HEK293 (cell line): ENCODE measurements around the gene FOXP1.
A peak's percentile ranks its signal among the peaks of the same experiment; 100 is the strongest.

Experiments
- BCL6B ChIP-seq: fragments of 450-650 bp; formaldehyde crosslinking; IDR thresholded peaks from 2 replicates; pipeline ENCODE4 v1.5.1; 2017; ENCODE audit warnings: missing biosample characterization, missing genetic modification characterization
- CTCF ChIP-seq: fragments of 450-650 bp; formaldehyde crosslinking; IDR thresholded peaks from 2 replicates; pipeline ENCODE4 v1.5.1; 2016; ENCODE audit warnings: missing biosample characterization, missing genetic modification characterization
- REPIN1 ChIP-seq: fragments of 450-650 bp; formaldehyde crosslinking; IDR thresholded peaks from 2 replicates; pipeline ENCODE4 v1.5.1; 2017; ENCODE audit warnings: missing biosample characterization, missing genetic modification characterization, low read depth
- TRIM28 ChIP-seq: IDR thresholded peaks from 2 replicates; pipeline ENCODE4 v1.6.1; 2011; ENCODE audit warnings: low read length, control low read depth, borderline replicate concordance
- ZBTB17 ChIP-seq: fragments of 450-650 bp; formaldehyde crosslinking; IDR thresholded peaks from 2 replicates; pipeline ENCODE4 v1.5.1; 2016; ENCODE audit warnings: missing biosample characterization, missing genetic modification characterization
- ZNF112 ChIP-seq: fragments of 450-650 bp; formaldehyde crosslinking; IDR thresholded peaks from 2 replicates; pipeline ENCODE4 v1.5.0; 2017; ENCODE audit warnings: missing biosample characterization, missing genetic modification characterization
- ZNF16 ChIP-seq: fragments of 450-650 bp; formaldehyde crosslinking; IDR thresholded peaks from 2 replicates; pipeline ENCODE4 v1.5.1; 2016; ENCODE audit warnings: low read depth, missing biosample characterization, missing genetic modification characterization
- ZNF19 ChIP-seq: fragments of 450-650 bp; formaldehyde crosslinking; IDR thresholded peaks from 2 replicates; pipeline ENCODE4; 2016; ENCODE audit warnings: missing biosample characterization, missing genetic modification characterization, low read depth
- ZNF211 ChIP-seq: fragments of 450-650 bp; formaldehyde crosslinking; IDR thresholded peaks from 2 replicates; pipeline ENCODE4 v1.5.1; 2016; ENCODE audit warnings: low read depth, missing biosample characterization, missing genetic modification characterization
- ZNF23 ChIP-seq: fragments of 450-650 bp; formaldehyde crosslinking; IDR thresholded peaks from 2 replicates; pipeline ENCODE4 v1.5.1; 2016; ENCODE audit warnings: missing biosample characterization, missing genetic modification characterization, borderline replicate concordance
- ZNF266 ChIP-seq: fragments of 450-650 bp; formaldehyde crosslinking; IDR thresholded peaks from 2 replicates; pipeline ENCODE4 v1.5.1; 2016; ENCODE audit warnings: missing biosample characterization, missing genetic modification characterization, low read depth
- ZNF302 ChIP-seq: fragments of 450-650 bp; formaldehyde crosslinking; IDR thresholded peaks from 2 replicates; pipeline ENCODE4 v1.5.1; 2016; ENCODE audit warnings: missing biosample characterization, missing genetic modification characterization, low read depth
- ZNF324 ChIP-seq: fragments of 450-650 bp; formaldehyde crosslinking; IDR thresholded peaks from 2 replicates; pipeline ENCODE4 v1.5.1; 2016; ENCODE audit warnings: missing biosample characterization, missing genetic modification characterization
- ZNF350 ChIP-seq: fragments of 450-650 bp; formaldehyde crosslinking; IDR thresholded peaks from 2 replicates; pipeline ENCODE4 v1.5.0; 2017; ENCODE audit warnings: missing biosample characterization, mild to moderate bottlenecking, missing genetic modification characterization
- ZNF404 ChIP-seq: fragments of 450-650 bp; formaldehyde crosslinking; IDR thresholded peaks from 2 replicates; pipeline ENCODE4 v1.5.1; 2017; ENCODE audit warnings: missing biosample characterization, missing genetic modification characterization
- ZNF488 ChIP-seq: fragments of 450-650 bp; formaldehyde crosslinking; IDR thresholded peaks from 2 replicates; pipeline ENCODE4 v1.5.1; 2016; ENCODE audit warnings: missing biosample characterization, missing genetic modification characterization
- ZNF513 ChIP-seq: fragments of 450-650 bp; IDR thresholded peaks from 2 replicates; pipeline ENCODE4 v1.5.1; 2018; ENCODE audit warnings: missing biosample characterization, missing genetic modification characterization
- ZNF571 ChIP-seq: fragments of 450-650 bp; formaldehyde crosslinking; IDR thresholded peaks from 2 replicates; pipeline ENCODE4 v1.5.0; 2017; ENCODE audit warnings: missing biosample characterization, missing genetic modification characterization
- ZNF610 ChIP-seq: fragments of 450-650 bp; formaldehyde crosslinking; IDR thresholded peaks from 2 replicates; pipeline ENCODE4 v1.5.1; 2016; ENCODE audit warnings: missing biosample characterization, missing genetic modification characterization, borderline replicate concordance
- ZNF776 ChIP-seq: fragments of 450-650 bp; formaldehyde crosslinking; IDR thresholded peaks from 2 replicates; pipeline ENCODE4 v1.5.0; 2017; ENCODE audit warnings: missing biosample characterization, missing genetic modification characterization, borderline replicate concordance
- ZNF830 ChIP-seq: fragments of 450-650 bp; IDR thresholded peaks from 2 replicates; pipeline ENCODE4 v1.5.0; 2018; ENCODE audit warnings: missing biosample characterization, missing genetic modification characterization, low read depth, mild to moderate bottlenecking, moderate library complexity
- ZNF837 ChIP-seq: fragments of 450-650 bp; formaldehyde crosslinking; IDR thresholded peaks from 2 replicates; pipeline ENCODE4 v1.5.1; 2016; ENCODE audit warnings: missing biosample characterization, missing genetic modification characterization
- ZNF843 ChIP-seq: fragments of 450-650 bp; formaldehyde crosslinking; IDR thresholded peaks from 2 replicates; pipeline ENCODE4 v1.5.1; 2016; ENCODE audit warnings: missing biosample characterization, missing genetic modification characterization
- TF ChIP-seq, protein P1 (sequence below): fragments of 450-650 bp; formaldehyde crosslinking; IDR thresholded peaks from 2 replicates; pipeline ENCODE4 v1.5.0; 2017; ENCODE audit warnings: missing biosample characterization, missing genetic modification characterization, borderline replicate concordance
- TF ChIP-seq, protein P2 (sequence below): fragments of 450-650 bp; formaldehyde crosslinking; IDR thresholded peaks from 2 replicates; pipeline ENCODE4 v1.5.1; 2016; ENCODE audit warnings: missing biosample characterization, missing genetic modification characterization
- TF ChIP-seq, protein P3 (sequence below): fragments of 450-650 bp; formaldehyde crosslinking; IDR thresholded peaks from 2 replicates; pipeline ENCODE4 v1.5.1; 2016; ENCODE audit warnings: missing biosample characterization, missing genetic modification characterization

FOXP1 gene

DNA sequence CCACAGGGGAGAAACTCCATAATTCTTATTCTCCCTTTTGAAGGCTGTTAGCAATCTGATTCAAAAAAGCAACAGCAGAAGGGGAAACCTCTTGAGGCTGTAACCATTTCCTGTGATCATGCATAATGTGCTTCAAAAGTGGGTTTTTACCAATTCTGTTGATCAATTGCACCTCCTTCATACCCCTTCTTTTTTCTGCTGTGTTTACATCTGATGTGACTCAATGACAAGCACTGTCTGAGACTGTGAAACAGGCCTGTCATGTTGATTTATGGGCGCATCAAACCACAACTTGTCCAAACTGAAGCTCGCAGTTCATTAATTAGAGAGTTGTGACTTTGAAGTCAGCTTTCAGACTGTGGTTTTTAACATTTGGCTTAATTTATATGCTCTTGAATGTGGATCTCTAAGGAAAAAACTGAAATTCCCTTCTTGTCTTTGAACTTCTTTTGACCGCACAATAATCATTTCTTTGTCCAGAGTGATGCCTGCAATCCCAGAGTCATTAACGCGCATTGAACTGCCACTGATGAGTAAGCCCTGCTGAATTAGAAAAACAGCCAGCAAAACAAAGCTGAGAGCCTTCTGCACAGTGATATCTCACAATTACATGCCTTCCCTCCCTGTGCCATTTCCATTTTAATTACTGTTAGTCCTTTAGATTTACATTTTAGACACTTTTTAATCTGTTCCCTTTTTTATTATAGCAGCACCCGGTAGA lies 532.8 kb downstream of the FOXP1 start (continued):
- TF ChIP-seq ZNF488 (tag by site-specific recombination) (no peak), REPIN1 (no peak), ZNF610 (no peak), CTCF (tag by site-specific recombination) (no peak), ZBTB17 (tag by site-specific recombination) (peak; percentile 73), ZNF23 (tag by site-specific recombination) (no peak), ZNF112 (no peak), ZNF16 (tag by site-specific recombination) (no peak), ZNF571 (tag by site-specific recombination) (no peak), ZNF837 (tag by site-specific recombination) (no peak), ZNF211 (tag by site-specific recombination) (no peak), ZNF19 (tag by site-specific recombination) (no peak), ZNF302 (no peak), TRIM28 (no peak), ZNF843 (tag by site-specific recombination) (peak; percentile 61; the same call in 1 of the 2 replicates), ZNF513 (tag by site-specific recombination) (no peak), ZNF404 (tag by site-specific recombination) (no peak), ZNF776 (tag by site-specific recombination) (no peak), ZNF266 (tag by site-specific recombination) (no peak), ZNF324 (tag by site-specific recombination) (no peak), ZNF350 (no peak), BCL6B (tag by site-specific recombination) (peak; percentile 22; the same call in 1 of the 2 replicates), ZNF830 (tag by site-specific recombination) (no peak)
- TF ChIP-seq, protein P1, sequence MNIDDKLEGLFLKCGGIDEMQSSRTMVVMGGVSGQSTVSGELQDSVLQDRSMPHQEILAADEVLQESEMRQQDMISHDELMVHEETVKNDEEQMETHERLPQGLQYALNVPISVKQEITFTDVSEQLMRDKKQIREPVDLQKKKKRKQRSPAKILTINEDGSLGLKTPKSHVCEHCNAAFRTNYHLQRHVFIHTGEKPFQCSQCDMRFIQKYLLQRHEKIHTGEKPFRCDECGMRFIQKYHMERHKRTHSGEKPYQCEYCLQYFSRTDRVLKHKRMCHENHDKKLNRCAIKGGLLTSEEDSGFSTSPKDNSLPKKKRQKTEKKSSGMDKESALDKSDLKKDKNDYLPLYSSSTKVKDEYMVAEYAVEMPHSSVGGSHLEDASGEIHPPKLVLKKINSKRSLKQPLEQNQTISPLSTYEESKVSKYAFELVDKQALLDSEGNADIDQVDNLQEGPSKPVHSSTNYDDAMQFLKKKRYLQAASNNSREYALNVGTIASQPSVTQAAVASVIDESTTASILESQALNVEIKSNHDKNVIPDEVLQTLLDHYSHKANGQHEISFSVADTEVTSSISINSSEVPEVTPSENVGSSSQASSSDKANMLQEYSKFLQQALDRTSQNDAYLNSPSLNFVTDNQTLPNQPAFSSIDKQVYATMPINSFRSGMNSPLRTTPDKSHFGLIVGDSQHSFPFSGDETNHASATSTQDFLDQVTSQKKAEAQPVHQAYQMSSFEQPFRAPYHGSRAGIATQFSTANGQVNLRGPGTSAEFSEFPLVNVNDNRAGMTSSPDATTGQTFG (tag by site-specific recombination): no peak
- TF ChIP-seq, protein P2, sequence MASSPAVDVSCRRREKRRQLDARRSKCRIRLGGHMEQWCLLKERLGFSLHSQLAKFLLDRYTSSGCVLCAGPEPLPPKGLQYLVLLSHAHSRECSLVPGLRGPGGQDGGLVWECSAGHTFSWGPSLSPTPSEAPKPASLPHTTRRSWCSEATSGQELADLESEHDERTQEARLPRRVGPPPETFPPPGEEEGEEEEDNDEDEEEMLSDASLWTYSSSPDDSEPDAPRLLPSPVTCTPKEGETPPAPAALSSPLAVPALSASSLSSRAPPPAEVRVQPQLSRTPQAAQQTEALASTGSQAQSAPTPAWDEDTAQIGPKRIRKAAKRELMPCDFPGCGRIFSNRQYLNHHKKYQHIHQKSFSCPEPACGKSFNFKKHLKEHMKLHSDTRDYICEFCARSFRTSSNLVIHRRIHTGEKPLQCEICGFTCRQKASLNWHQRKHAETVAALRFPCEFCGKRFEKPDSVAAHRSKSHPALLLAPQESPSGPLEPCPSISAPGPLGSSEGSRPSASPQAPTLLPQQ (tag by site-specific recombination): peak; percentile 62
- TF ChIP-seq, protein P3, sequence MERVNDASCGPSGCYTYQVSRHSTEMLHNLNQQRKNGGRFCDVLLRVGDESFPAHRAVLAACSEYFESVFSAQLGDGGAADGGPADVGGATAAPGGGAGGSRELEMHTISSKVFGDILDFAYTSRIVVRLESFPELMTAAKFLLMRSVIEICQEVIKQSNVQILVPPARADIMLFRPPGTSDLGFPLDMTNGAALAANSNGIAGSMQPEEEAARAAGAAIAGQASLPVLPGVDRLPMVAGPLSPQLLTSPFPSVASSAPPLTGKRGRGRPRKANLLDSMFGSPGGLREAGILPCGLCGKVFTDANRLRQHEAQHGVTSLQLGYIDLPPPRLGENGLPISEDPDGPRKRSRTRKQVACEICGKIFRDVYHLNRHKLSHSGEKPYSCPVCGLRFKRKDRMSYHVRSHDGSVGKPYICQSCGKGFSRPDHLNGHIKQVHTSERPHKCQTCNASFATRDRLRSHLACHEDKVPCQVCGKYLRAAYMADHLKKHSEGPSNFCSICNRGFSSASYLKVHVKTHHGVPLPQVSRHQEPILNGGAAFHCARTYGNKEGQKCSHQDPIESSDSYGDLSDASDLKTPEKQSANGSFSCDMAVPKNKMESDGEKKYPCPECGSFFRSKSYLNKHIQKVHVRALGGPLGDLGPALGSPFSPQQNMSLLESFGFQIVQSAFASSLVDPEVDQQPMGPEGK (tag by site-specific recombination): no peak
